Measurements from ENCODE around the gene TRIM63.

- TF ChIP-seq CTCF (IDR thresholded peaks at IDR 0.05) (no peak), POLR2AphosphoS5 (IDR thresholded peaks at IDR 0.05; ENCODE audit: low read depth, low read length) (no peak)
Observed at GRCh38 chr1:26045722-26046245, 21.6 kb downstream of the TRIM63 start, which contains the start of gene SLC30A2.

Measured in Panc1 (cell line).